ENCODE data around the gene ZNF253. TPM values are rescaled to one million over a fixed set of nuclear protein-coding genes. Genes with fewer than 3 reads are reported as not detected.

Gene ZNF253
- total and polyA plus RNA-seq, 2 of the 8 experiments (the other 6 are each of a cell fraction or from before 2014, with no cell fraction given) = 8.3 to 64.0 TPM

GRCh38 chr19:19911150-19911549 is 45.5 kb downstream of the ZNF253 start (continued):
- TF ChIP-seq FOSL1 (IDR thresholded peaks at IDR 0.05; ENCODE audit: insufficient read depth, low read depth, low read length) (no peak), POLR2A (IDR thresholded peaks at IDR 0.05; ENCODE audit: control extremely low read depth in 1 of 2, low read depth in 2 of 2, low read length in 2 of 2) (peak in 1 of 2 experiments; percentile 54; a peak in 1 of 3 replicates)

All from H1 (cell line).